Naive B cell (primary cell): Measurements from ENCODE around the gene COL15A1. TPM values are rescaled to one million over a fixed set of nuclear protein-coding genes. Genes with fewer than 3 reads are reported as not detected.
A peak's percentile ranks its signal among the peaks of the same experiment; 100 is the strongest.

Experiments
- ATAC-seq, 2 donors: fragments of 150-1000 bp; cut with Tn5 transposase; 2 replicates each; pipeline ENCODE4 v1.10.0; 2021; ENCODE audit warnings: low read depth in 2 of 2, mild to moderate bottlenecking in 2 of 2, moderate library complexity in 2 of 2
- DNase-seq: peaks from one replicate; pipeline ENCODE4 v3.0.0; 2022
- H3K27ac Mint-ChIP-seq, 6 donors: one replicate each; pipeline ENCODE4 v1.8.0; 2020 to 2022; ENCODE audit warnings: mild to moderate bottlenecking in 6 of 6, mixed read lengths in 6 of 6, moderate library complexity in 5 of 6, inconsistent platforms in 2 of 6
- H3K27me3 Mint-ChIP-seq, 3 donors: one replicate each; pipeline ENCODE4 v1.8.0; 2021 to 2022; ENCODE audit warnings: mixed read lengths in 3 of 3, mild to moderate bottlenecking in 1 of 3
- H3K36me3 Mint-ChIP-seq, 2 donors: one replicate each; pipeline ENCODE4 v1.8.0; 2020 to 2022; ENCODE audit warnings: mixed read lengths in 2 of 2, inconsistent platforms in 1 of 2, mild to moderate bottlenecking in 1 of 2
- H3K4me1 Mint-ChIP-seq, 3 donors: one replicate each; pipeline ENCODE4 v1.8.0; 2020 to 2022; ENCODE audit warnings: mixed read lengths in 3 of 3, inconsistent platforms in 1 of 3, mild to moderate bottlenecking in 1 of 3, moderate library complexity in 1 of 3
- H3K4me3 Mint-ChIP-seq, 8 donors: one replicate each; pipeline ENCODE4 v1.8.0; 2020 to 2022; ENCODE audit warnings: mild to moderate bottlenecking in 8 of 8, mixed read lengths in 8 of 8, moderate library complexity in 8 of 8, inconsistent platforms in 2 of 8
- H3K9me3 Mint-ChIP-seq, 7 donors: one replicate each; pipeline ENCODE4 v1.8.0; 2020 to 2022; ENCODE audit warnings: mixed read lengths in 7 of 7, mild to moderate bottlenecking in 5 of 7, inconsistent platforms in 2 of 7, moderate library complexity in 1 of 7
- polyA plus RNA-seq, 6 donors: library from polyadenylated mRNA; unstranded; fragments of 300-500 nt; fragmentation: Illumina TruSeq; gene quantifications; one replicate each; pipeline ENCODE4 v1.2.3, GENCODE V29; 2021; ENCODE audit warnings: low read depth in 6 of 6

Gene COL15A1
- polyA plus RNA-seq, 6 donors from 2014 or later: not detected

DNA sequence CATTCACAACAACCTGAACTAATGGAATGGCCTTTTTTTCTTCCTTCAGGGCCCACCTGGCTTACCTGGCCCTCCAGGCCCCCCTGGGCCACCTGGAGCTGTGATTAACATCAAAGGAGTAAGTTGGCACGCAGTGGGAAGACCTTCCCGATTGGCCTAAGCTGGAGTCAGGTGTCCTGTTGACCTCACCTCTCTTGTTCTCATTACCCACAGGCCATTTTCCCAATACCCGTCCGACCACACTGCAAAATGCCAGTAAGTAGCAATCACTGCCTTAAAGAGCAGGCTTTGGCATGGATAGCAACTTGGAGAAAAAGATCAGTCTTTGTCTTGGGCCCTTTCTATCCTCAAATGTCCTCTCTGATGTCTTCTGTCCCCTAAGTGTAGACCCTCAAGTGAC is 105.9 kb downstream of the COL15A1 start:
- Mint-ChIP-seq H3K4me3 (no peak overlapping the region), H3K27me3 (no peaks in the 10 kb centered on the region), H3K27ac (peak overlapping the region in 2 of 6 donors; percentile 35 to 57), H3K4me1 (peaks cover 17 to 19% (median 17%) of the 10 kb centered on the region in 3 donors), H3K36me3 (peaks cover 0 to 7% of the 10 kb centered on the region in 2 donors), H3K9me3 (peaks cover 0 to 11% (median 8%) of the 10 kb centered on the region in 7 donors)
- no peak for ATAC-seq
- DNase-seq: no peak

DNA sequence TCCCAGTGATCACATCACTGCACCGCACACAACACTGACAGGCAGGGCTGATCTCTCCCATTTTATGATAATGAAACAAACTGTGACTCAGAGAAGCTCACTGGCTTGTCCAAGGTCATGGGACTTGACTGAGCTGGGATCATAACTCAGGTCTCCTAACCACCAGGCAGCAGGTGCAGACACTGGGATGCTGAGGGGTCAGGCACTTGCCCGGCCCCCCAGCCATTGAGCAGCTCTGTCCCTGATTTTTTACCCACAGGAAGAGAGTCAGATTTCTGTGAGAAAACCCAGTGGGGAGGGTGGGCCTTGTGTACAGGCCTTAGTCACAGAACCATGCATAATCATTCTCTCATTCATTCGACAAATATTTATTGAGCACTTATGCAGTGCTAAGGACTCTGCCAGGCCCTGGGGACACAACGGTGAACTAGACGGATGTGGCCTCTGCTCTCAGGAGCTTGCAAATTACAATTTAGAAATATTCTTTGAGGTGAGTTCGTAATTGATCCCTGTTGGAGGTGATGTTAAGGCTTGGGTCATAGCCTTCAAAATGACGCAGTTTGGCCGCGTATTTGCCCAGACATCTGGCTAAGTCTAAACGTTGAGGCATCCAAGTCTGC is 106.7 kb downstream of the COL15A1 start:
- Mint-ChIP-seq H3K27ac (peak overlapping the region in 3 of 6 donors; percentile 11 to 57 (median 56)), H3K4me3 (no peak overlapping the region), H3K36me3 (peaks cover 0 to 4% of the 10 kb centered on the region in 2 donors), H3K27me3 (no peaks in the 10 kb centered on the region), H3K4me1 (peaks cover 20 to 21% (median 20%) of the 10 kb centered on the region in 3 donors), H3K9me3 (peaks cover 0 to 4% (median 2%) of the 10 kb centered on the region in 7 donors)
- no peak for ATAC-seq
- DNase-seq: no peak

DNA sequence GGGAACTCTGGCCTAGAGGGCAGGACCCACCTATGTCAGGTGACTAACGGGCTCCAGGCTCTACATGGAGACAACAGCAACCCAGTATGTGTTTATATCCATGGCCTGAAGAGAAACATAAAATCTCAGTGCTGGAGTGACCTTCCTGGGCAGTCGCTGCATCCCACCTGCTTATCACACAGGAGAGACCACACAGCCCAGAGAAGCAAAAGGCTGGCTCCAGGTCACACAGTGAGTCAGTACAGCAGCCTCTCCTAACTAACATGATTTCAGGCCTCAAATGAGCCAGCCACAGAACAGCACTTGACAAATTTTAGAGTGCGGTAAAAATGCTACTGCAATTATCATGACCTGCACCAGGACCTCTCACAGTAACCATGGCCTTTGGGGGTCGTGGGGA is 107.2 kb downstream of the COL15A1 start:
- Mint-ChIP-seq H3K27me3 (no peaks in the 10 kb centered on the region), H3K27ac (peak overlapping the region in 1 of 6 donors; percentile 11), H3K36me3 (no peaks in the 10 kb centered on the region), H3K4me3 (no peak overlapping the region), H3K9me3 (peaks cover 0 to 3% (median 0%) of the 10 kb centered on the region in 7 donors), H3K4me1 (peaks cover 20 to 25% (median 25%) of the 10 kb centered on the region in 3 donors)
- ATAC-seq: no peak
- DNase-seq: no peak

DNA sequence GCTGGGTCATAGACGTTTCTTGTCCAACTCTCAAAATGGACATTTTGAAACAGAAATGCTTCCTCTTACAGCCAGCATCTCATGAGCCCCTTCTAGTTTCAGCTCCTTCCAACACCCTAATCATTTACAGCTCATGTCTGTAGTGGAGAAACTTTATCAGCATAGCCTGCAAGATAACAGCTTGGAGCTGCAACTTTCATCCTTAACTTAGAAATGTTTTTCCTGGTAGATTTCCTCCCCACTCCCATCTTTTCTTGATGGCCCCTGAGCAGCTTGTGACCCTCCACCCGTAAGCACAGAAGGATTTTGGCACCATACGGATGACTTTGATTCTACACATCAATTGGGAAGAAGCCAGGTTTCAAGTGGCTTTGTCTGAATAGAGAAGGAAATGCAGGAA is 107.7 kb downstream of the COL15A1 start:
- ATAC-seq (no peak), DNase-seq (no peak)
- Mint-ChIP-seq H3K27me3 (no peaks in the 10 kb centered on the region), H3K9me3 (peaks cover 0 to 3% (median 0%) of the 10 kb centered on the region in 7 donors), H3K4me3 (no peak overlapping the region), H3K36me3 (no peaks in the 10 kb centered on the region), H3K4me1 (peaks cover 22 to 29% (median 26%) of the 10 kb centered on the region in 3 donors), H3K27ac (peak overlapping the region in 1 of 6 donors; percentile 63)

DNA sequence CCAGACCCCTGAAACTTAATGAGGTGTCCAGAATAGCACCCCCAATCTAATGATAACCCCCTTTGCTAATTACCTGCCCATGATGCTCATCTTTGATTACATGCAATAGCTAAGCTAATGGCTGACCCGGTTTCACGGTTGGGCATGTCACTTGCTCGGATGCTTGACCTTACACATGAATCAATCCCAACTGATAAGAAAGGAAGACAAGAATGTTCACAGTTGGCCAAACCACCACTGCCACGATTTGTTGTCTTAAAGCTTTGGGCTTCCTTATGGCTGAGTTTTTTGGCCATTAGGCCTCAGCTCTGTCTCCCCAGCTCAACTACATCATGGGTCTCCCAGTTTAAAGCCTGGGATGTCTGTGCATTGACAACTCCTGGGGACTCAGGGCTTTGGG is 108.1 kb downstream of the COL15A1 start:
- Mint-ChIP-seq H3K36me3 (no peaks in the 10 kb centered on the region), H3K4me1 (peaks cover 26 to 34% (median 30%) of the 10 kb centered on the region in 3 donors), H3K4me3 (no peak overlapping the region), H3K9me3 (peaks cover 0 to 3% (median 0%) of the 10 kb centered on the region in 7 donors), H3K27ac (no peak overlapping the region), H3K27me3 (no peaks in the 10 kb centered on the region)
- ATAC-seq (no peak), DNase-seq (no peak)

DNA sequence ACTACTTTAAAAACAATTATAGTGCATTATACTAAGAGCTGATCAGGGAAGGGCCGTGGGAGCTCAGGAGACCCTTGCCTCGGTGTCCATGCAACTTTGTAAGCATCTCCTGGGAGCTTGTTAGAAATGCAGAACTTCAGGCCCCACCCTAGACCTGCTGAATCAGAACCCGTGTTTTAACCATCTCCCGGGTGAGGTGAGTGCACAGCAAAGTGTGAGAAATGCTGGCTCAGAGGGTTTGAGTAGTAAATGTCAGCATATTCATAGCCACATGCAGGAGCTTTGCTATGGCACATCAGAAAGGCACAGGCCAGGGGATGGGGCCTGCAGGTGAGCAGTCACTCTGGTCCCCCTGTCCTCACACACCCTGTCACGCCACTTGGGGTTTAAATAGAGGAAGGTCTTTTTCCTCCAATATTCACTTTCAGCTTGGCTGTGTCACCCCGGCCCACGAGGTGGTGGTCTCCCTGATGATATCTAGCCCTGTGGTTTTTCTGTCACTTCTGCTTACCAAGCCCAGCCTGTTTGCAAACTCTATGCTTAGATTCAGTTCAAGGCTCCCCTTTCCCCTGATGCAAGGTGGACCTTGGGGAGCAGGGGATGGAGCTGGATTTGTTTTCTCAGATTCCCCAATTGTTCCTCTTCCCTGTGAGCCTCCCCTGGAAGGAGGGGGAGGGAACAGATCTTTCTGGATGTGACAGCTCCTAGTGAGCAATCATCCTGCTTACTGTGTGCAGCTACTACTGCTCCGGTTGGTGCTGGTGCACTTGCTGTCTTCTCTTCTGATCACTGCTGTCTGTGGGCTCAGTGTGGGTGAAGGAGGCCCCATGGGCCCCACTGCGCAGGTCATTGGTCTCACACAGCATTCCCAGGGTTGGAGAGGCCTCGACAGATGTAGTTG is 109.4 kb downstream of the COL15A1 start:
- H3K9me3 Mint-ChIP-seq: peaks cover 0 to 3% (median 0%) of the 10 kb centered on the region in 7 donors

DNA sequence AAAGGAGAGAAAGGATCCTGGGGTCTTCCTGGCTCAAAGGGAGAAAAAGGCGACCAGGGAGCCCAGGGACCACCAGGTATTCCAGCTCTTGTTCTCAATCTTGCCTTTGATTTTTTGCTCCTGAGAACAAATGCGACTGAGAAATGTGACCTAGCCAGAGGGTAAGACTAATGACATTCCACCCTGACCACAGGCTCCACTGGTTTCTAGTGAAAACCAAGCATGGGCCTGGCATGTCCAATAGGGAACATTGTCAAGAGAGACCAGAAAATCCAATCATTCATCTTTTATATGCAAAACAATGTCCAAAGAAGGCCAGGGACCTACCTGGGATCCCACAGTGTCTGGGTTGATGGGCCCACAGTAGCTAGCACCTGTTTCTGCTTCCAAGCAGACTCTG is 110.9 kb downstream of the COL15A1 start:
- Mint-ChIP-seq H3K36me3 (no peaks in the 10 kb centered on the region), H3K9me3 (peaks cover 0 to 3% (median 0%) of the 10 kb centered on the region in 7 donors), H3K27ac (peak overlapping the region in 1 of 6 donors; percentile 59), H3K4me1 (peaks cover 54 to 61% (median 56%) of the 10 kb centered on the region in 3 donors), H3K4me3 (no peak overlapping the region), H3K27me3 (no peaks in the 10 kb centered on the region)
- ATAC-seq (no peak), DNase-seq (no peak)

More for the DNA sequence above, 109.4 kb downstream of the COL15A1 start:
- peak; percentile 30 for DNase-seq
- Mint-ChIP-seq H3K4me1 (peaks cover 38 to 46% (median 42%) of the 10 kb centered on the region in 3 donors), H3K36me3 (no peaks in the 10 kb centered on the region), H3K27me3 (no peaks in the 10 kb centered on the region), H3K4me3 (peak overlapping the region in 1 of 8 donors; percentile 10), H3K27ac (peak overlapping the region in 3 of 6 donors; percentile 49 to 78 (median 64))
- ATAC-seq: peak; percentile 45 to 56

DNA sequence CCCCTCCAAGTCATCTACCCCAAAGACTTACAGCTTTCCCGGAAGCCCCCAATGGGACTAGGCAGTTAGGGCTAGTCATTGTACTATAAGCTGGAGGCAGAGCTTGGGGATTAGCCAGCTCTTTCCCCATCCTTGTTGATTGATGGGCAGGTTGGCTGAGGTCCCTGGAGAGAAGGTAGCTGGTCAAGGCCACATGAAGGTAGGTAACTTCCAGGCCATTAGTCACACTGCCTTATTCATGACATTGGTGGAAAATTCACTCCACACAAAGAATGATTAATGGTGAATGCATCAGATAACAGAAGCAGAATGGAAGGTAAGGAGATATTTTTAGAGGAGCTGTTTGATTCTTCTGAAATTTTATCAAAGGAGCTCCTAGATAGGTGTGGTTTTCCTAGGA is 111.7 kb downstream of the COL15A1 start:
- ATAC-seq (no peak), DNase-seq (no peak)
- Mint-ChIP-seq H3K27ac (no peak overlapping the region), H3K4me3 (peak overlapping the region in 1 of 8 donors; percentile 48), H3K9me3 (peaks cover 0 to 3% (median 0%) of the 10 kb centered on the region in 7 donors), H3K4me1 (peaks cover 57 to 66% (median 58%) of the 10 kb centered on the region in 3 donors), H3K27me3 (no peaks in the 10 kb centered on the region), H3K36me3 (no peaks in the 10 kb centered on the region)

DNA sequence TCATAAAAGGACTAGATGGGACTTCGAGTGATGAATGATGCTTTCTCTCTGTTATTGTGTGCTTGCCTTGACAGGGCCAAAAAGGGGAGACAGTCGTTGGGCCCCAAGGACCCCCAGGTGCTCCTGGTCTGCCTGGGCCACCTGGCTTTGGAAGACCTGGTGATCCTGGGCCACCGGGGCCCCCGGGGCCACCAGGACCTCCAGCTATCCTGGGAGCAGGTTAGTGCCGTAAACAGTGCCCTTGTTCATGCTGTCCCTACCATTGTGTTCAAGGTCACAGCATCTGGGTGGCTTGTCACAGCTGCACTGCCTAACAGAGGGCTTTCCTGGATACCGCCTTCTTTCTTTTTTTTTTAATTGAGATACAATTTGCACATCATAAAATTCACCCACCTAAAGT is 112.5 kb downstream of the COL15A1 start:
- DNase-seq: no peak
- no peak for ATAC-seq
- H3K36me3 Mint-ChIP-seq: no peaks in the 10 kb centered on the region
- peaks cover 62 to 72% (median 65%) of the 10 kb centered on the region in 3 donors for H3K4me1 Mint-ChIP-seq
- H3K9me3 Mint-ChIP-seq: peaks cover 0 to 3% (median 0%) of the 10 kb centered on the region in 7 donors
- no peak overlapping the region for H3K27ac Mint-ChIP-seq
- peak overlapping the region in 1 of 8 donors; percentile 20 for H3K4me3 Mint-ChIP-seq
- H3K27me3 Mint-ChIP-seq: no peaks in the 10 kb centered on the region

DNA sequence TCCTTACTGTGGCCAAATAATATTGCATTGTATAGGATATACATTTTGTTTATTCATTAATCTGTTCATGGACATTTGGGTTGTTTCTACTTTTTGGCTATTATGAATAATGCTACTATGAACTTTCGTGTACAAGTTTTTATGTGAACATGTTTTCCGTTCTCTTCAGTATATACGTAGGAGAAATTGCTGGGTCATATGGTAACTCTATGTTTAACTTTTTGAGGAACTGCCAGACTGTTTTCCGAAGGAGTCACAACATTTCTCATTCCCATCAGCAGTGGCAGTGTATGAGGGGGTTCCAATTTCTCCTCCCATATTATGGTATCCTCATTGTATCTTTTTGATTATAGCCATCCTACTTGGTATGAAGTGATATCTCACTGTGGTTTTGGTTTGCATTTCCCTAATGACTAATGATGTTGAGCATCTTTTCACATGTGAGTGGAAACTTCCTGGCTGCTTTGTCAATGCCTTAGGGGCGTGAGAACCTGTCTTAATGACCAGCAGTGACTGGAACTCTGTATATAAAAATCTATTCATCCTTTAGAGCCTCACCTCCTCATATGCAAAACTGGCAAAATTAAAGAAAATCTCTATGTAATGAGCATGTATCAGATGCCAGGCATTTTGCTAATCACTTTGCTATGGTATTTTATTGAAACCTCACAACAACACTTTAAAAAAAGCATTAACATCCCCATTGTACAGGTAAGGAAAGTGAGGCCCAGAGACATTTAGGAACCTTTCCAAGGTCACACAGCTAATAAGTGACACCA is 113.4 kb downstream of the COL15A1 start:
- DNase-seq: no peak

DNA sequence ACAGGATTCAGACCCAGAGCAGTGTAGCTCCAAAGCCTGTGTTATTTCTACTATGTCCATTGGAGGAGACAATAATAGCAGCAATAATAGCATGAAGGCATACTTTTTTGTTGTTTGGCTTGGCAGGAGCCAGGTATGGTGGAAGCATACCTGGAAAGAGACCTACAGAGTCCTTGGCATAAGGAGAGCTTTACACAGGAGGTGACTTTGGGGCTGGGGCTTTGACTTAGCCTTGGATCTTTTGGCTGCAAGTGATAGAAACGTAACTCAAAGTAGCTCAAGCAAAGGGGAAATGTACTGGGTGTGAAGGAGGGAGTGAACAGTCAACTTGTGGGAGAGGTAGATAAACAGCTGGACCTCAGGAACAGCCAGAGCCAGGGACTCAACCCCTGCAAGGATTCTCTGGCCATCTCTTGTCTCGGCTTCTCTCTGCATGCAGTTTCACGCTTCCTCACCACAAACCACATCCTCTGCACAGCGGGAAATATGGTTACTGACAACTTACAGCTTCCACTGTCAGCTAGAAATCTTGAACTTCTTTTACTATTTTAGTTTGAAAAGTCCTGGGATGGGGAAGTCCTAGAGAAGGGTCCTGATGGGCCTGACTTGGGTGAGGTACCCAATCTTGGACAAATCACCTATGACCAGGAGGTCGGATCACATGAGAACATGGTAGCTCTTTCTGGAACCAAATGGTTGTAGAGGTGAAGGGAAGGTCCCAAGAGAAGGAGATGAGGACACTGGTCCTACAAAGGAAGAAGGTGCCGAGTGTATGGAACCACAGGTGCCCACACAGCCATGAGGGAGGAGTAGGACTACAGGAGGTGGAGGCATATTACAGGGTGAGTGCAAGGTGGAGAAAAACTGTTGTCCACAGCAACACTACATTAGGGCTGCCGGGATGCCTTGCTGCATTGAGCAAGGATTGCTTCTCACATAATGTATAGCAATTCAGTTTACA is 114.2 kb downstream of the COL15A1 start:
- H3K27me3 Mint-ChIP-seq: no peaks in the 10 kb centered on the region
- H3K9me3 Mint-ChIP-seq: peaks cover 0 to 3% (median 0%) of the 10 kb centered on the region in 7 donors
- H3K27ac Mint-ChIP-seq: peak overlapping the region; percentile 78 to 96 (median 86)
- H3K36me3 Mint-ChIP-seq: no peaks in the 10 kb centered on the region
- H3K4me1 Mint-ChIP-seq: peaks cover 55 to 65% (median 63%) of the 10 kb centered on the region in 3 donors
- DNase-seq: peak; percentile 69
- ATAC-seq: peak; percentile 63 to 64
- peak overlapping the region; percentile 68 to 92 (median 86) for H3K4me3 Mint-ChIP-seq

More for the DNA sequence above, 113.4 kb downstream of the COL15A1 start:
- Mint-ChIP-seq H3K36me3 (no peaks in the 10 kb centered on the region), H3K4me1 (peaks cover 62 to 72% (median 66%) of the 10 kb centered on the region in 3 donors), H3K27ac (peak overlapping the region in 5 of 6 donors; percentile 2 to 83 (median 36)), H3K4me3 (peak overlapping the region; percentile 48 to 92 (median 83)), H3K27me3 (no peaks in the 10 kb centered on the region), H3K9me3 (peaks cover 0 to 3% (median 0%) of the 10 kb centered on the region in 7 donors)
- no peak for ATAC-seq
